Dedifferentiated amniotic fluid mesenchymal stem cell (primary cell): Measurements from ENCODE around the gene PM20D2.

Source experiments
- DNase-seq: peaks from one replicate; pipeline ENCODE4 v3.0.0-alpha.2; 2016; ENCODE audit errors: extremely low spot score

The PM20D2 gene

GRCh38 chr6:89145091-89145955, 532 bp upstream of the PM20D2 start:
- no peak for DNase-seq

GRCh38 chr6:89146718-89147700, 1.2 kb downstream of the PM20D2 start:
- DNase-seq: peak; percentile 34

DNA sequence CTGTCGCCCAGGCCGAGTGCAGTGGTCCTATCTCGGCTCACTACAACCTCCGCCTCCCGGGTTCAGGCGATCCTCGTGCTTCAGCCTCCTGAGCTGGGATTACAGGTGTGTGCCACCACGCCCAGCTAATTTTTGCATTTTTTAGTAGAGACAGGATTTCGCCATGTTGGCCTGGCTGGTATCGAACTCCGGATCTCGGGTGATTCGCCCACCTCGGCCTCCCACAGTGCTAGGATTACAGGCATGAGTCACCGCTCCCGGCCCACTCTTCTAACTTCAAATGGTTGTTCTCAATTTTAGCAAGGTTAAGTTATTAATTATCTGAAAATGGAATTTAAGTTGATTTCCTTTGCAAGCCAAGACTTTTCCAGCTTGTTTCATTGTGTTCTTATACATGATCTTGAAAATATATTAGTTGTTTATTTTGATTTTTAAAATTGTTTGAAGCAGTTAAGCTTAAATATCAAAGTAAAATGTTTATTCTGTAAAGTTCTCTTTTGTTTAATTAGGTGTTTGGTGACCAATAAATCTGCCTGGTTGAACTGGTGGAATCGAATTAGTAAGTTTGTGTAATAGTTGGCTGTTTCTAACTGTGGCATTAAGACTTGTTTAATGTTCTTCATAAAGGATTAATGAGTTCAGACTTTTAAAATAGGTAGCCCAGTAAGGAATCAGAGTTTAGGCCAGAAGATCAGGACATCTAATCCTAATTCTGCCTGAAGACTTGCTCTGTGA, 2.3 kb downstream of the PM20D2 start:
- DNase-seq: no peak

DNA sequence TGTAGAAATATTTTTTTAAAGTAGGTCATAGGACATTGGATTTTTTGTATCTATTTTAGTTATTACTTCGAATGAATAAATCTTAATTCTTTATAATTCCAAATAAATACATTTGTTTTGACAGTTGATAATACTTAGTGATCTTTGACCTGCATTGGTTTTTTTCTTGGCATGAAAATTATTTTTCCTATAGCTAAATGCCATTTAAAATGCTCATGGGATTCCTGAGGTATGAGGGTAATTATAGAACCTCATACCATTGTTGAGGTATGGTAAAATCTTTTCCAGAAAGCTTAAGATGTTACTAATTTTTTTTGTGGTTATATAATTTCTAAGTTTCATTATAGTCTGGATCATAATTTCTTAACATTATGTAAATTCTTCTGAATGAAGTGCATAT, 8.3 kb downstream of the PM20D2 start:
- DNase-seq: no peak

GRCh38 chr6:89160331-89161092, 14.7 kb downstream of the PM20D2 start:
- DNase-seq: no peak

DNA sequence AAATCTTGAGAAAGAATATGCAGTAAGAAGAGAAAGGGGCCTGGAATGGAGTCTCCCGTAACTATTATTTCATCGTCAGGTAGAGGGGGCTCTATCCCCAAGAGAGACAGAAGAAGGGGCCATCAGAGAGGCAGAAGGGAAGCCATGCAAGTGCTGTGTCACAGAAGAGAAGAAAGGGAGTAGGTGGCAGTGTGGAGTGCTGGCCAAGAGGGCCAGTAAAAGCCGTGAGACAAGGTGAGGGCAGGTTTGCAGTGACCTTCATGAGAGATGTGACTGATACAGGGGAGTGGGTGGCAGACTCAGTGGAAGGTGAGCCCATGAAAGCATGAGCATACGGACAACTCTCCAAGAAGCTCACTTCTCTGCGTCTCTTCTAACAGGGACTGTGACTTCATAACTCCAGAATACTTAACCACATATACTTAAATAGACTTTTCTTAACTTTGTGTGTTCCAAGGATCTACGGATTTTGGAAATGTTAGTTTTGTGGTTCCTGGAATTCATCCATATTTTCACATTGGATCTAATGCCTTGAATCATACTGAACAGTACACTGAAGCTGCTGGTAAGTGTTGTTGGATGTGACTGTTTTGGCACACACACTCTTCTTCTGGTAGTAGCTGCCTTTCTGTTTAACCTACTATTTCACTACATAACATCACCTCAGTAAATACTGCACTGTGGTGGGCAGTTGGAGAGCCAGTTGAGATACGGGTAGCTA, 15.6 kb downstream of the PM20D2 start:
- DNase-seq: no peak

GRCh38 chr6:89162047-89162371, 16.2 kb downstream of the PM20D2 start:
- DNase-seq: no peak

DNA sequence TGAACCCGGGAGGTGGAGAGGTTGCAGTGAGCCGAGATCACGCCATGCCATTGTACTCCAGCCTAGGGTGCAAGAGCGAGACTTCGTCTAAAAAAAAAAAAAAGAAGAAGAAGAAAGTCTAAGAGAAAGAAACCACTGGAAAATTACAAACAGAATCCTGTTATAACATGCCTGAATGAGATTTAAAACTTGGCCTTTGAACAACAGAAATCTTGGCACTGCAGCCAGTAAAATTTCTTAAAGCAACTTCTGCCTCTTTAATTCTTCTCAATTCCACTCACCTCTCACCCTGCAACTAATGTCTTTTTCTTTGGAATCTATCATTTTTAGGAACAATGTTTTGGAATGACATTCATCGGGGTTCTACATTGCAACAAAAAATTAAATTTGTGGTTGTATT, 26.3 kb downstream of the PM20D2 start:
- no peak for DNase-seq

GRCh38 chr6:89173634-89174033, 27.8 kb downstream of the PM20D2 start:
- DNase-seq: no peak

- DNase-seq: no peak
These were observed 34.3 kb downstream of the PM20D2 start for GRCh38 chr6:89180112-89180511.

DNA sequence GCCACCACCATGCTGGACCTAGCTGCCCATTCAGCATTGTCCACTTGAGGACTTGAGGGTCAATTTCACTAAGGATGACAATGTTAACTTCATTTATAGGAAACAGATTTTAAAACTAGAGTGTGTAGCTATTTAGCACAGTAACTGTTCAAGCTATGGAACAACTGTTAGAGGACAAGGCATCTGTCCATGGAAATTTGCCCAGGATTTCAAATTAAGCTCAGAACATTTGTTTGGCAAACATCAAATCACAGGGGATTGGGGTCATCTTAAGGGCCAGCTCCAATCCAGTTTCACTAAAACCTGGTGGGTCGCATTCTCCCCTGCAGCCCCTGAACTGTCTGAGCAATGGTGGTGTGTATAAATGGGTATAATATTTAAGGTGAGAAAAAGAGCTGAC, 35.1 kb downstream of the PM20D2 start:
- no peak for DNase-seq

DNA sequence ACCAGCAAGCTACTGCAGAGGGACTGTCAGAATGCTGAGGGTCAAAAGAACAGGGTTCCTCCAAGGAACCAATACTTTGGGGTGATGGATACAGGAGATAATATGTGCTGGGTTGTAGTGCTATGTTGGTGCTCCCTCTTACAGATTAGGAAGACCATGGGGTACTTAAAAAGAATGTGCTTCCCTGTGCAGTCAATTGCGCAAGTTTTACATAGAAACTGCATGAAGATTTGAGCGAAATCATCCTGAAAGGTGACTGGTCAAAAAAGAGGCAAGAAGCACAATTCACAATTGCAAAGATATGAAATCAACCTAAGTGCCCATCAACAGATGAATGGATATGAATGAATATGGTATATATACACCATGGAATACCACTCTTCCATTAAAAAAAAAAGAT, 37.4 kb downstream of the PM20D2 start:
- DNase-seq: no peak

DNA sequence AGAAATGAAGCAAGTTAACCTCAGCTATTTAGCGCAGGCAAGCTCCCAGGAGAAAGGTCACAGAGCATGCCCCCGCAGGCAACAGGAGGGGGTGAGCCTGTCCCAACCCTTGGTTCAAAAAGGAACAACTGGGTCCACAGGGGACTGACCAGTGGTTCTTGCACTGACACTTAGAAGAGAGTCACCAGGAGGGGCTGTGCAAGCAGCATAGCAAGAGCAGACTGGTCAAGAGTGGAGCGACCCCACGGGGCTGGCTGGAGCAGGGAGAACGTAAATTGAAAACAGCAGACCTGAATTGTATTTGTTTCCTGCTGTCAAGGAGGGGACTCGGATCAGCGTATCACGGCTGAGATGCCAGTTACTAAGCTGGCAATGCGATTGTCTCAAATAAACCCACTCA, 38.5 kb downstream of the PM20D2 start:
- DNase-seq: no peak

DNA sequence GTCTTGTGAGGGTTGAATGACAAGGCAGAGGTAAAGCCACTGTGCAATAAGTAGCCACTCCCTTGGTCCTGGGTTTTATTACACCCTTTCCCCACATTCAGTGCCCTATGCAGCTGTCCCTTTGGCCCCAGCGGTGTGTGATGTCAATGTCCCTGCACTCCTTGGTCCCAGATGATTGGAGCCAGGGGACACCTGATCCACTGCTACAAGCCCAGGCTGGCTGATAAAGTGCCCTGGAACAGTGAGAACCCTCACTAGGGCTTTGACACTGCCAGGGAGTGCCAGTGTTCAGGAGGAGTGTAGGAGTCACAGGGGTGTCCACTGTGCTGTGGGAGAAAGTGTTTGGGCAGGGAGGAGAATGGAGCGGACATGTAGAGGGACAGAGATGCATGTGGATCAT, 40.9 kb downstream of the PM20D2 start:
- DNase-seq: no peak

DNA sequence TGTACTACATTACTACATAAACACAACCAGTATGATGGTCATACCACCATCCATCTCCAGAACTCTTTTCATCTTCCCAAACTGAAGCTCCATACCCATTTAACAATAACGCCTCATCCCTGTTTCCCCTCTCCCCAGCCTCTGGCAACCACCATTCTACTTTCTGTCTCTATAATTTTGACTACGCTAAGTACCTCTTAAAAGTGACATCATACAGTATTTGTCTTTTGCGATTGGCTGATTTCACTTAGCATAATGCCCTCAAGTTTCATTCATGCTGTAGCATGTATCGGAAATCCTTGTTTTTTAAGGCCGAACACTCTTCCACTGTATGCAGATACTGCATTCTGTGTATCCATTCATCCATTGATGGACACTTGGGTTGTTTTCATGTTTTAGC, 41.6 kb downstream of the PM20D2 start:
- DNase-seq: no peak

GRCh38 chr6:89190741-89191140, 44.9 kb downstream of the PM20D2 start:
- no peak for DNase-seq

GRCh38 chr6:89194559-89194958, 48.7 kb downstream of the PM20D2 start:
- DNase-seq: no peak

DNA sequence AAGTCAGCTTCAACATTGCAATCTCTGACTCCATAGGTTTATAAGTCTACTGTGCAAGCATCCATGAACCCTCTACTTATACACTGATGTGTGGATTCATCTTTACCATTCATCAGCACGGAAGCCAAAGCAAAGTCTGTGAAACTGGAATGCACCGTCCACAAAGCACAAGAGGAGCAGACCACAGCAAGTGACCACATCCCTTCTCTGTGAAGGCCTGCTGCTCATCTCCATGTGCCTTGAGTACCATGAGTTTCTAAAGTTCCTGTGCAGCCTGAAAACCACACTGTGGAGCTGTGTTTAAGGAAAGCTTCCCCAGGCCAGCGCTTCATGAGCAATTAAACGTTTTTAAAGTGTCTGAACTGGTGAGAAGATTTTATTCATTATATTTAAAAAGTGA, 51.3 kb downstream of the PM20D2 start:
- no peak for DNase-seq

- DNase-seq: no peak
These were observed 52.4 kb downstream of the PM20D2 start for GRCh38 chr6:89198235-89198634.

DNA sequence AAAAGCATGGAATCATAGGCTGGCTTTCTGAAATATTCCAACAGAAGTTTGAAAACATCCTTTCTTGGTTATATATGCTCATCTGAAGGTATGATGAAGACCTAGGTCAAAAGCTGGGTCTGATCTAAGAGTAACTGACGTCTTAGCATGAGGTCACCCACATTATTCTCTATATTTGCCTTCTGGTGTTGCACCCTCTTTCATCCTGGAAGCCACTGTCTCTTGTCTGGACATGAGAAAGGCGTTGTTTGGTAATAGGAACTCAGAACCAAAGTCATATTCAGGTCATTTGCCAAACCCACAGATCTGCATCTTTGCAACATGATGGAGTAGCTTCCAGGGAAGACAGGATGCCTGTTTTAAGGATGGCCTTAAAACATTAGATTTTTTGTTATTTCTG, 53.7 kb downstream of the PM20D2 start:
- DNase-seq: no peak

GRCh38 chr6:89200706-89201215, 54.9 kb downstream of the PM20D2 start:
- DNase-seq: no peak
